Activated naive CD4-positive, alpha-beta T cell (primary cell): ENCODE data around the gene STAC3.

Experiments
- DNase-seq, 4 experiments: peaks; one replicate each; lab custom pipeline; 2025; lab: John Stamatoyannopoulos, UW

The STAC3 gene

DNA sequence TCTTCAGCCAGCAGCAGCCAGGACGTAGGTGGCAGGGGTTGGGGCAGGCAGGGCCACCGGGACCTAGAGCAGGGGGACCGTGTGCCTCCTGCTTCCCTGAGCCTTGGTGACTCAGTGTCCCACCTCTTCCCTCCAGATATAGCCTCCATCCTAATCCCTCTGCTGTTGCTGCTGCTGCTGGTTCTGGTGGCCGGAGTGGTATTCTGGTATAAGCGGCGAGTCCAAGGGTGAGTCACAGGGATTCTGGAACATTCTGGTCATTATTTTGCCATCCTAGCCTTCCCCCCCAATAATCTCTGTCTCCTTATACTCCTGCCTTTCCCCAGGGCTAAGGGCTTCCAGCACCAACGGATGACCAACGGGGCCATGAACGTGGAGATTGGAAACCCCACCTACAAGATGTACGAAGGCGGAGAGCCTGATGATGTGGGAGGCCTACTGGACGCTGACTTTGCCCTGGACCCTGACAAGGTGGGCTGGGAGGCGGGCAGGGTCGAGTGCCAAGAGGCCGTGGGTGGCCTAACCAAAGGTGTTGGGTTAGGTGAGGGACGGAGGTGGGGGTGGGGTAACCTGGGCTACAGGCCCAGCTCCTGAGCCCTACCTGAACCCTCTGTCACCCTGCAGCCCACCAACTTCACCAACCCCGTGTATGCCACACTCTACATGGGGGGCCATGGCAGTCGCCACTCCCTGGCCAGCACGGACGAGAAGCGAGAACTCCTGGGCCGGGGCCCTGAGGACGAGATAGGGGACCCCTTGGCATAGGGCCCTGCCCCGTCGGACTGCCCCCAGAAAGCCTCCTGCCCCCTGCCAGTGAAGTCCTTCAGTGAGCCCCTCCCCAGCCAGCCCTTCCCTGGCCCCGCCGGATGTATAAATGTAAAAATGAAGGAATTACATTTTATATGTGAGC, 38.9 kb downstream of the STAC3 start:
- DNase-seq = no peak

DNA sequence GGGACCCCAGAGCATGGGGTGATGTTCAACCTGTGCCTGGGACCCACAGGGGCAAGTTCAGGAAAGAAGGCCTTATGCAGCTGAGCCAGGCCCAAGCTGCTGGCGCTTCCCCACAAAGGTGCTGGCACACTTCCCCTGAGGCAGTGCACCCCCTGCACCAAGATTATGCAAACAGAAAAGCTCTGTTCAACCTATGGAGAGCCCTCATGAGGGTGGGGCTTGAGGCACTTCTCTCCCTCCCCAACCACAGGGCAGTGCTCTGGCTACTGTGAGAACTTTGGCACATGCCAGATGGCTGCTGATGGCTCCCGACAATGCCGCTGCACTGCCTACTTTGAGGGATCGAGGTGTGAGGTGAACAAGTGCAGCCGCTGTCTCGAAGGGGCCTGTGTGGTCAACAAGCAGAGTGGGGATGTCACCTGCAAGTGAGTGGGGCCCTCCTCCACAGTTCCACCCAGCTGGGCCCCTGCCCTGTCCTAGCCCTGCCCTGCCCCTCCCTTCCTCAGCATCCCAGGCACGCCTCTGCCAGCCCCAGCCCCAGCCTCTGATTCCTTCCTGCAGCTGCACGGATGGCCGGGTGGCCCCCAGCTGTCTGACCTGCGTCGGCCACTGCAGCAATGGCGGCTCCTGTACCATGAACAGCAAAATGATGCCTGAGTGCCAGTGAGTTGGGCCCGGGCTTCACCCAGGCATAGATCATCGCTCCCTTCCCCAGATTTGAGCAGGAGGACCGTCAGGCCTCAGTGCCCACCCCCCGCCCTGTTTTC, 39.9 kb downstream of the STAC3 start:
- no peak for DNase-seq

DNA sequence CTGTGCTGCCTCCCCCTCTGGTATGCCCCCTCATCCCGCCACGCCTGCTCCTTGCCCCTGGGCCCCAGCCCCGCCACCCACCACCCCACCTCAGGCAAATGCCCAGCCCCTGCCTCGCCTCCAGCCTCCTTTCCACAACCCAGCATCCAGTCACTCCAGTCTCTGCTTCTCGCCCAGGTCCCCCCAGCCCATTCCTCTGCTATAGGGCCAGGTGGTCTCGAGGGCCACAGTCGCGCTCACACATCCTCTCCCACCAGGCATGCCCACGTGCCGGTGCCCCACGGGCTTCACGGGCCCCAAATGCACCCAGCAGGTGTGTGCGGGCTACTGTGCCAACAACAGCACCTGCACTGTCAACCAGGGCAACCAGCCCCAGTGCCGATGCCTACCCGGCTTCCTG, 40.5 kb downstream of the STAC3 start:
- no peak for DNase-seq

DNA sequence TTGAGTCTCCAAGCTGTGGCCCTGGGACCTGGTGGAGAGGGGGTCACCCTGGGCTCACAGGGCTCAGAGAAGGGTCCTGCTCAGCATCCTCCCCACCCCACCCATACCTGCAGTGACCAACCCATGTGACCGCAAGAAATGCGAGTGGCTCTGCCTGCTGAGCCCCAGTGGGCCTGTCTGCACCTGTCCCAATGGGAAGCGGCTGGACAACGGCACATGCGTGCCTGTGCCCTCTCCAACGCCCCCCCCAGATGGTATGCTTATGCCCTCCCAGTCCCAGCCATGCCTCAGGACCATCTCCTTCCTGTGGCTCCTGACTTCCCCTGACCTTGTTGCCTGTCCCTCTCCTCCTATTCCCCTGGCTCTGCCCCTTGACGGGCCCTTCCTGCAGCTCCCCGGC, 41.1 kb downstream of the STAC3 start:
- DNase-seq = no peak

DNA sequence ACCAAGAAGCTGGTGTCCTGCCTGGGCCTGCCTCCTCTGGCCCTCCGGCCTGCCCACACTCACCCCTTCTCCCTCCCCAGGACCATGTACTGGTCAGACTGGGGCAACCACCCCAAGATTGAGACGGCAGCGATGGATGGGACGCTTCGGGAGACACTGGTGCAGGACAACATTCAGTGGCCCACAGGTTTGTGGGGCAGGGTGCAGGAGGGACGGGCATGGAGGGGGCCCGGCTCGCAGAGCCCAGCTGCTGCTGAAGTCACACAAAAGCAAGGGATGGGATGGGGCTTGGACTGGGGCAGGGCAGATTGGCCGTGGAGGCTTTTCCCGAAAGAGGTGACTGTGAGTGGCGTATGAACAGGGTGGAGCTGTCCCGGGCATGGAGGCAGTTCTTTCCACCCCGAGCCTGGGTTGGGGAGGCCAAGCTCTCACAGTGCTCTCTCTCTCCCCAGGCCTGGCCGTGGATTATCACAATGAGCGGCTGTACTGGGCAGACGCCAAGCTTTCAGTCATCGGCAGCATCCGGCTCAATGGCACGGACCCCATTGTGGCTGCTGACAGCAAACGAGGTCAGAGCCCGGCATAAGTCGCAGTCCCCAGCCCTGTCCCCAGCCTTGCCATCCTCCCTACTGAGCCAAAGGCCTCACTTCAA, 42.2 kb downstream of the STAC3 start:
- no peak for DNase-seq

DNA sequence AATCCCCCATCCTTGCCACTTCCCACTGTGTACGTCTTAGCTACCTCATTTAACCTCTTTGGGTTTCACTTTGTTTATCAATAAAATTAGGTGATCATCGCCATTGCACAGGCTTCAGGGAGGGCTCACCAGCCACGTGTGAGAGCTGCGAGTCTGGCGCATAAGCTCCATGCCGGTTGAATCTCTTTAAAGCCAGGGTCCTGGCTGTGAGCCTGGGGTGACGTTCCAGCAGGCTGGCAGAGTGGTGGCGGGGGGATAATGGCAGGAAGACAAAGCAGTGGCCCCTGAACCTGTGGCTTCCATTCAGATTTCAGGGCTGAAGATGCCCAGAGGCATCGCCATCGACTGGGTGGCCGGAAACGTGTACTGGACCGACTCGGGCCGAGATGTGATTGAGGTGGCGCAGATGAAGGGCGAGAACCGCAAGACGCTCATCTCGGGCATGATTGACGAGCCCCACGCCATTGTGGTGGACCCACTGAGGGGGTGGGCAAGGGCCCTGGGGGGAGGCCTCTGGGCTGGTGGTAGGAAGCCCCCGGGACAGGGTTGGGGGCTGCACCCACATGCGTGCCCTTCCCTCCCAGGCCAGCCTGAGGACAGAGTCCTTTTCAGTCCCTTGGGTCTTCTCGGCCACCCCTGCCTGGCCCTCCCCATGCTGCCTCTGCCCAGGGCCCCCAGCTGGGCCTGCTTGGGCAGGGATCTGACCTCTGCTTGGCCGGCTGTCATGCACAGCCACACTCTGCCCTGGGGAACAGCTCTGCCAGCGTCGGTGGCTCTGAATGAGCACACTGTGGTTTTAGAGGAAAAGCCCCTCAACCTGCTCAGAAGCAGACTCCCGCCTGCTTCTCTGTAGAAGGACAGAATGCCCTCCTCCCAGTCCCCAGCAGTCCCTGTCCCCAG, 43.0 kb downstream of the STAC3 start:
- DNase-seq = no peak

DNA sequence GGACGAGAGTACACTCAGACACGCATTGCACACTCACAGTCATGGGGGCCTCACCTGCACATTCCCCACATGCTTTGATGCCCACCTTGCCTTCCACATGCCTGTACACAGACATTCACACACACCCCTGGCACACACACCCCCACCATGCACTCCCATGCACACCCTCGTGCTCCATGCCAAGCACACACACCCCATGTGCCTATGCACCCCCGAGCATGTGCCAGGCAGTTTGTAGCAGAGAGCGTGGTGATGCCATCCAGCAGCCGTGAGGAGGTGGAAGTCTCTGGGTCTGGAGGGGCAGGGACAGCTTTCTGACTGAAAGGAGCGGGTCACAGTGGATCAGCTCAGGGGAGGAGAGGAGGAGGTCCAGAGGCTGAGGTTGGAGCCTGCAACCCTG, 45.1 kb downstream of the STAC3 start:
- no peak for DNase-seq

DNA sequence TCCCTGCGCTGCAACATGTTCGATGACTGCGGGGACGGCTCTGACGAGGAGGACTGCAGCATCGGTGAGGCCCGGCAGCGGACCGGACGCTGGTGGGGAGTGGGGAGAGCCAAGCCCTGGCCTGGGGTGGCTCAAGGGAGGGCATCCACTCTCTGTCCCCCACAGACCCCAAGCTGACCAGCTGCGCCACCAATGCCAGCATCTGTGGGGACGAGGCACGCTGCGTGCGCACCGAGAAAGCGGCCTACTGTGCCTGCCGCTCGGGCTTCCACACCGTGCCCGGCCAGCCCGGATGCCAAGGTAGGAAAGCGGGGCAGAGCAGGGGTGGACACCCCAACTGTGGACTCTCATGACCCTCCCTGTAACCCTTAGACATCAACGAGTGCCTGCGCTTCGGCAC, 45.8 kb downstream of the STAC3 start:
- no peak for DNase-seq

DNA sequence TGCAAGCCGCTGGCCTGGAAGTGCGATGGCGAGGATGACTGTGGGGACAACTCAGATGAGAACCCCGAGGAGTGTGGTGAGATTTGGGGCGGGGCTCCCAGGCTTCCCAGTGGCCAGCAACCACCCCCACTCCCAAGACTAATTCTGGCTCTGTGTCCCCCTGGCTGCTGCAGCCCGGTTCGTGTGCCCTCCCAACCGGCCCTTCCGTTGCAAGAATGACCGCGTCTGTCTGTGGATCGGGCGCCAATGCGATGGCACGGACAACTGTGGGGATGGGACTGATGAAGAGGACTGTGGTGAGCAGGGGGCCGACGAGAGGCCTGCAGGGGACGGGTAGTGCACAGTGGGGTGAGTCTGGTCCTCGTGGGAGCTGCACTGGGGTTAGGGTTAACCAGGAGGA, 46.5 kb downstream of the STAC3 start:
- no peak for DNase-seq

DNA sequence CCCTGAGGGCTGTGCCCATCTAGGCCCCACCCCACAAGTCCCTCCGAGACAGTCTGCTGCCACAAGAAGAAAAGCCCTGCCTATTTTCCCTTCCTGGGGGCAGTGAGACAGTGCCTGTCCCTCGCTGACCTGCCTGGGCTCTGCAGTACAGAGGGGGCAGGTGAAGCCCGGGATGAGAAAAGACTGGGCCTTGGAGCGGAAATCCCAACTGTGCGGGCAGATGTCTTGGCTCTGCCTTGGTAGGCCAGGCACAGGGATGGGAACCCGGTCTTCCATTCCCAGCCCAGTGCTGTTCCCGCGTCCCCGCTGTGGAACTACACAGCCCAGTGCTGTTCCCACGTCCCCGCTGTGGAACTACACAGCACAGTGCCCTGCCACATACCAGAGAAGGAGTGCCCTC, 47.2 kb downstream of the STAC3 start:
- DNase-seq = no peak

DNA sequence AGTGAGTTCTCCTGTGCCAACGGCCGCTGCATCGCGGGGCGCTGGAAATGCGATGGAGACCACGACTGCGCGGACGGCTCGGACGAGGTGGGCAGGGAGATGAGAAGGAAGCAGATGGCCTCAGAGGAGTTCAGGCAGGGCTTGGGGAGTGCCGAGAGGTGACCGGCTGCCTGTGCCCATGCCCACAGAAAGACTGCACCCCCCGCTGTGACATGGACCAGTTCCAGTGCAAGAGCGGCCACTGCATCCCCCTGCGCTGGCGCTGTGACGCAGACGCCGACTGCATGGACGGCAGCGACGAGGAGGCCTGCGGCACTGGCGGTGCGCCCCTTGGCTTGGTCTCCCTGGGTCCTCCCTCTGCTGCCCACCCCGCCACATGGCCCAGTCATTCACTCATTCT, 47.8 kb downstream of the STAC3 start:
- DNase-seq = no peak

DNA sequence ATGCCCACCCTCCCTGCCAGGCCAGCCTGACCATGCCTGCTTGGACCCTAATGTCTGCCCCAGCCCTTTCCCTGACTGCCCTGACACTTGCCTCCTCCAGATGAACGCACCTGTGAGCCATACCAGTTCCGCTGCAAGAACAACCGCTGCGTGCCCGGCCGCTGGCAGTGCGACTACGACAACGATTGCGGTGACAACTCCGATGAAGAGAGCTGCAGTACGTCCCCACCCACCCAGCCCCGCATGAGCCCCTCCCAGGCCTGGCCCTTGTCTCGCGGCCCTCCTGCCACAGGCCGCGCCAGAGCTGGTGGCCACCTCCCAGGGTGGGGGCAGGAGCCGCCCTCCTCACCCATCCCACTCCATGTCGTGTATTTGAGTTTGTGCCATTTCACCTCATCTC, 48.7 kb downstream of the STAC3 start:
- DNase-seq = no peak

DNA sequence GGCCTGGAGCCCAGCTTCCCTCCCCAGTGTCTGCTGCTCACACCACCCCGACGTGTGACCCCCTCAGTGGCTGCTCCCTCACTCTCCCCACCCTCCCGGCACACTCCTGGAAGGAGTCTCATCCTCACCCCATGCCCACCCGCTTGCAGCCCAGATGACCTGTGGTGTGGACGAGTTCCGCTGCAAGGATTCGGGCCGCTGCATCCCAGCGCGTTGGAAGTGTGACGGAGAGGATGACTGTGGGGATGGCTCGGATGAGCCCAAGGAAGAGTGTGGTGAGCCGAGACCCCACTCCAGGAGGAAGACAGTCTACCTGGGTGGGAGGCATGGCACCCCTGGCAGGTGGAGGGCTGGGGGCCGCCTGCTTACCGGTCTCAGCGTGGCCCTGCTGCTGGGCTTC, 49.4 kb downstream of the STAC3 start:
- no peak for DNase-seq

DNA sequence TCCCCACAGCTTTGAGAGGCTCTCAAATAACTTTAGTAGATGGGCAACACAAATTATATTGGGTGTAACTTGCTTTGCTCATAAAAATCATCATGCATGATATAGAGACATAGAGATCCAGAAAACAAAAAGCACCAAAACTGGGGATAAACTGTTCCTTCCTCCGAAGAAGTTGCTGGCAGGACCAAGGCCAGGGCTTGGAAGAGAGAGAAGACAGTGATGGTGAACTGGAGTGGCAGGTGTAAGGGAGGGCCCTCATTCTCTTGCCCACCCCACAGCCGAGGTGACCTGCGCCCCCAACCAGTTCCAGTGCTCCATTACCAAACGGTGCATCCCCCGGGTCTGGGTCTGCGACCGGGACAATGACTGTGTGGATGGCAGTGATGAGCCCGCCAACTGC, 49.8 kb downstream of the STAC3 start:
- DNase-seq = no peak

DNA sequence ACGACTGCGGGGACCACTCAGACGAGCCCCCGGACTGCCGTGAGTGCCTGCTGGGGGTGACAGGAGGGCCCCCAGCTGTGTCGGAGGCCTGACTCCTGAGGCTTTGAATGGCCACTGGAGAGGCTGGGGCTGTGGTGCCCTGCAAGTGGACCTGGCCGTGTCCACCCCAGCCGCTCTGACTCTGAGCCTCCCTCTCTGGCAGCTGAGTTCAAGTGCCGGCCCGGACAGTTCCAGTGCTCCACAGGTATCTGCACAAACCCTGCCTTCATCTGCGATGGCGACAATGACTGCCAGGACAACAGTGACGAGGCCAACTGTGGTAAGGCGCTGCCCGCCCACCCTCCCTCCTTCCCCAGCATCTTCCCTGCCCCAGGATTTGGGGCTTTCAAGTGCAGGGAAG, 50.5 kb downstream of the STAC3 start:
- no peak for DNase-seq

DNA sequence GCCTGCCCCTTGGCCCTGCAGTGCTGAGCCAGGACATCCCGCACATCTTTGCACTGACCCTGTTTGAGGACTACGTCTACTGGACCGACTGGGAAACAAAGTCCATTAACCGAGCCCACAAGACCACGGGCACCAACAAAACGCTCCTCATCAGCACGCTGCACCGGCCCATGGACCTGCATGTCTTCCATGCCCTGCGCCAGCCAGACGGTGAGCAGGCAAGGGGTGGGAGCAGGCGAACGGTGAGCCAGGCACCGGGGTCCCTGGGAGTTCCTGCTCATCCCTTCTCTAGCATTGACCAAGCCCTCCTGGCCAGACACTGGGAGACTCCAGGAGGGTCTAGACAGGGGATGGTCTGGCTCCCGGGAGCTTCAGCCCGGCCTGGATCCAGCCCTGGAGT, 51.8 kb downstream of the STAC3 start:
- no peak for DNase-seq

DNA sequence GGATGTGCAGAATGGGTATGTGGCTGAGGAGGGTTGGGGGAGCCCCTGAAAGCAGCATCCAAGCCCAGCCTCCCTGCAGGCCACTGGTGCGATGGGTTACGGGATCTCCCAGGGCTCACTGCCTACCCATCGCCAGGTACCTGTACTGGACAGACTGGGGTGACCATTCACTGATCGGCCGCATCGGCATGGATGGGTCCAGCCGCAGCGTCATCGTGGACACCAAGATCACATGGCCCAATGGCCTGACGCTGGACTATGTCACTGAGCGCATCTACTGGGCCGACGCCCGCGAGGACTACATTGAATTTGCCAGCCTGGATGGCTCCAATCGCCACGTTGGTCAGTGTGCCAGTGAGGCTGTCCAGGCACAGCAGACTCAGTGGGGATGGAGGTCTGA, 52.7 kb downstream of the STAC3 start:
- DNase-seq = no peak

DNA sequence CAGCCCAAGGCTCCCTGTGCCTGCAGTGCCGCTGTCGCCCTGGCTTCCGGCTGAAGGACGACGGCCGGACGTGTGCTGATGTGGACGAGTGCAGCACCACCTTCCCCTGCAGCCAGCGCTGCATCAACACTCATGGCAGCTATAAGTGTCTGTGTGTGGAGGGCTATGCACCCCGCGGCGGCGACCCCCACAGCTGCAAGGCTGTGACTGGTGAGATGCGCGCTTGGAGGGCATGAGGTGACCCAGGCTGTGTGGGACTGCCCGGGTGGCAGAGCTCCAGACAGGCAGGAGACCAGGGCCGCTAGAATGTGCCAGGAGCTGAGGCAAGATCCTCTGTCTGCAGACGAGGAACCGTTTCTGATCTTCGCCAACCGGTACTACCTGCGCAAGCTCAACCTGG, 54.0 kb downstream of the STAC3 start:
- DNase-seq = no peak

DNA sequence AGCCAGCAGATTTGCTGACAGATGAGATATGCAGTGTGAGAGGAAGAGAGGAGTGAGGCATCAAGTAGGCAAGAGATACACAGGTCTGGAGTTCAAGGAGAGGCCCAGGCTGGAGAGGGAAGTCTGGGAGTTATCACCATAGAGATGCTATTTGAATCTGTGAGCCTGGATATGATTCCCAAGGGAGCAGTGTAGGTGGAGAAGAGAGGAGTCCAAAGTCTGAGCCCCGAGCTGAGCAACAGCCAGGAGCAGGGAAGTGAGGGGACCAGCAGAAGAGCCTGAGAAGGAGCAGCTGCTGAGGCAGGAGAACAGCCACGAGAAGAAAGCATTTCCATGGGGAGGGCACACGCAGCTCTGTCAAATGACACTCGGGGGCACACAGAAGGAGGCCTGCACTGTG, 54.5 kb downstream of the STAC3 start:
- DNase-seq = no peak

DNA sequence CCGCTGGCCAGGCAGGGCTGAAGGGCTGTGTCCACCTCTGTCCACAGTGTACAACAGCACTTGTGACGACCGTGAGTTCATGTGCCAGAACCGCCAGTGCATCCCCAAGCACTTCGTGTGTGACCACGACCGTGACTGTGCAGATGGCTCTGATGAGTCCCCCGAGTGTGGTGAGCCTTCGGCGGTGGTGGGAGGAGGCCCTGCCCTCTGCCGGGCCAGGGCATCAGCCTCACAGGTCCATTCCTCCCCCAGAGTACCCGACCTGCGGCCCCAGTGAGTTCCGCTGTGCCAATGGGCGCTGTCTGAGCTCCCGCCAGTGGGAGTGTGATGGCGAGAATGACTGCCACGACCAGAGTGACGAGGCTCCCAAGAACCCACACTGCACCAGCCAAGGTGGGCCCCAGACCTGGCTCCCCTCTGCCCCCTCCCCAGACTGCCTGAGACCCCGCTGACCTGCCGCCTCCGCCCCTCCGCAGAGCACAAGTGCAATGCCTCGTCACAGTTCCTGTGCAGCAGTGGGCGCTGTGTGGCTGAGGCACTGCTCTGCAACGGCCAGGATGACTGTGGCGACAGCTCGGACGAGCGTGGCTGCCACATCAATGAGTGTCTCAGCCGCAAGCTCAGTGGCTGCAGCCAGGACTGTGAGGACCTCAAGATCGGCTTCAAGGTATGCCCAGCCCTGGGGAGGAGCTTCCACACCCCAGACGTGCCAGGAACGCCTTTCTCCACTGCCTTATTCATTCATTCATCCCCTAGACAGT, 55.2 kb downstream of the STAC3 start:
- no peak for DNase-seq

DNA sequence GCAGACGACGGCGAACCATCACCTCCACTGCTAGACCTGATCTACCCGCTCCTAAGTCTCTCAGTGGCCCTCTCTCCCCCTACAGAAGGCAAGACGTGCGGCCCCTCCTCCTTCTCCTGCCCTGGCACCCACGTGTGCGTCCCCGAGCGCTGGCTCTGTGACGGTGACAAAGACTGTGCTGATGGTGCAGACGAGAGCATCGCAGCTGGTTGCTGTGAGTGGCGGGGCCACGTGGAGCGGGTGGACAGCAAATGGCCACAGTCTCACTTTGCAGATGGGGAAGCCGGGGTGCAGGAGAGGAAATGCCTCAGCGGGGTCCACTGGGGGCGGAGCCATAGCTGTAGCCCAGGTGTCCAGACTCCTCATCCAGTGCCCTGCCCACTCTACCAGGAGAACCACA, 55.8 kb downstream of the STAC3 start:
- no peak for DNase-seq
